GM12873 (cell line): Measurements from ENCODE around the gene HECW1.

Experiments
- TF ChIP-seq, protein P1 (sequence below): IDR thresholded peaks from 2 replicates; pipeline ENCODE4 v1.5.1; 2012; ENCODE audit warnings: low read depth, mild to moderate bottlenecking, moderate library complexity, low read length, control low read depth; ENCODE audit not compliant: insufficient read depth; ENCODE audit errors: missing control alignments

The HECW1 gene

DNA sequence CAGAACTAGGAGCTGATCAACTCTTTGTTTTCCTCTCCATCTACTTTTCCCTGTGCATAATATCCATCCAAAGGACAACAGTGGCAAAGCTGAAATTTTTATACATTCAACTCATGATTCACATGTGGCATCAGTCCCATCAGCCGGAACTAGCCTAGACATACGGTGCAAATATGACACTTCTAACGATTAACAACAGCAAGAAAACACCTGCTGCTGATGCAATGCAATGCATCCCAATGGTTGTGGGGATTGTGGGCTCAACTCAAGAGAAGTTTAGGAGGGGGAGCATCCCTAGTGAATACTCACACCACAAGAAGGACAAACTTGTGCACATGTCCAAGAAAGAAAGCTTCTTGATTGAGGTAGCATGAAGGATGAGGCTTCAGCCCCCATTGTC lies 449.9 kb downstream of the HECW1 start:
- TF ChIP-seq, protein P1, sequence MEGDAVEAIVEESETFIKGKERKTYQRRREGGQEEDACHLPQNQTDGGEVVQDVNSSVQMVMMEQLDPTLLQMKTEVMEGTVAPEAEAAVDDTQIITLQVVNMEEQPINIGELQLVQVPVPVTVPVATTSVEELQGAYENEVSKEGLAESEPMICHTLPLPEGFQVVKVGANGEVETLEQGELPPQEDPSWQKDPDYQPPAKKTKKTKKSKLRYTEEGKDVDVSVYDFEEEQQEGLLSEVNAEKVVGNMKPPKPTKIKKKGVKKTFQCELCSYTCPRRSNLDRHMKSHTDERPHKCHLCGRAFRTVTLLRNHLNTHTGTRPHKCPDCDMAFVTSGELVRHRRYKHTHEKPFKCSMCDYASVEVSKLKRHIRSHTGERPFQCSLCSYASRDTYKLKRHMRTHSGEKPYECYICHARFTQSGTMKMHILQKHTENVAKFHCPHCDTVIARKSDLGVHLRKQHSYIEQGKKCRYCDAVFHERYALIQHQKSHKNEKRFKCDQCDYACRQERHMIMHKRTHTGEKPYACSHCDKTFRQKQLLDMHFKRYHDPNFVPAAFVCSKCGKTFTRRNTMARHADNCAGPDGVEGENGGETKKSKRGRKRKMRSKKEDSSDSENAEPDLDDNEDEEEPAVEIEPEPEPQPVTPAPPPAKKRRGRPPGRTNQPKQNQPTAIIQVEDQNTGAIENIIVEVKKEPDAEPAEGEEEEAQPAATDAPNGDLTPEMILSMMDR, result no peak

DNA sequence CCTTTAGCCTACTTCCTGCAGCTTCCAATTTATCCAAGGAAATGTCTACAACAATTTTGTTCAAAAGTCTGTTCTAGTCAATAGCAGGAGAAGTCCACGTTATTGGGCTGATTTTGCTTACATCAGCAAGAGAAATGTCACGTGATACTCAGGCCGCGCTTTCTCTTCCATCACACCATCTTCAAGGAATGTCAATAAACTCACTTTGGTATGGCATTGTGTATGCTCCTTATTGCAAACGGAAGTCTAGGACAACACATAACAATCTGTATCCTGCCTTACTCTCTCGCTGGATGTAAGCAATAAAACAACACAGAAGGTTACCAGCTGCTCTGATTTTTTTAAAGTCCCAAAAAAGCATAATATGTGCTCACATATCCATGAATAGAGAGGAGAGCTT lies 453.3 kb downstream of the HECW1 start:
- TF ChIP-seq, protein P1, result no peak

DNA sequence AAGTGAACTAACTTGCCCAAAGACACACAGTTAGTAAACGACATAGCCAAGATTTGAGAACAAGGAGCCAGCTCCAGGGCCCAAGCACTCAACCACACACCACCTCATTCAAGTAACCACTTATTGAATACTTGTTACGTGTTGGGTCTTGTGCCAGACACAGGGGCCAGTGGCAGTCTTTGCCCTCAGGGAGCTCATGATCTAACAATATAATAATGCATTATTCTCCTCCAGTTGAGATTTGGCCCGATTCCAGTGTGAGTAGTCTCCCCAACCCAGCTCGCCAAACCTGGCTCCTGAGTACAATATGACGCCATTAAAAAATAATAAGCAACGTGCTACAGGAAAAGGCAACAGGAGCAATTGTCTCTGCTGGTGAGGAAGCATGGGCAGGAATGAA lies 456.1 kb downstream of the HECW1 start:
- TF ChIP-seq, protein P1, result no peak

- TF ChIP-seq, protein P1, result no peak
Observed at GRCh38 chr7:43569424-43569823, 457.0 kb downstream of the HECW1 start.

DNA sequence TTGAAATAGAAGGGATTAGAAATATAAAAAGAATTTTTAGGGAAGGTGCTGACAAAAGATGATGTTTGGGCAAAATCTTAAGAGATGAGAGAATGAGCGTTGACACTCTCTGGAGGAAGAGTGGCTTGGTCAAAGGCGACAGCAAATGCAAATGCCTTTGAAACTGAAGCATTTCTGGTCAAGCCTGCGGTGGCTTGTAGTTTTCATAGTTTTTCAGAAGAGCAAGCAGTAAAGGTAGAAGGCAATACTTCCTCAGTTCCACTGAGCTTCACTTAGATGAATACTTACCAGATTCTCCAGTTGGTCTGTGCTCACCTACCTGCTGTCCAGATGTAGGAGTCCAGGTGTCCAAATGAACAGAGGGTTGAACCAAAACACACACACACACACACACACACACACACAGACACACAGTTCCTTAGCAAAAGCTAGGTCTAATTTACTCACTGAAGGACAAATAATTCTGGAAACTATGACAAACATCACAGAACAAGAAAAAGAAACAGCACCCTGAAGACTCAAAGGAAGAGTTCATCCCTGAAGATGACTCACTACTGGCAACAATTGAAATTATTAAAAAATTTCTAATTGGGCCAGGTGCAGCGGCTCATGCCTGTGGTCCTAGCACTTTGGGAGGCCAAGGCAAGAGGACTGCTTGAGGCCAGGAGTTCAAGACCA lies 458.4 kb downstream of the HECW1 start:
- TF ChIP-seq, protein P1, result no peak

- TF ChIP-seq, protein P1, result no peak
Observed at GRCh38 chr7:43572516-43573049, 460.1 kb downstream of the HECW1 start.

- TF ChIP-seq, protein P1, result no peak
Observed at GRCh38 chr7:43575506-43575905, 463.1 kb downstream of the HECW1 start.
